DOHH2 (cell line): Measurements from ENCODE around the gene PEF1.

Experiments
- H3F3A ChIP-seq: fragments of 200-600 bp; sonication (generic), shearing (Covaris generic); 2 replicates; pipeline ENCODE4 v1.6.0; 2016; ENCODE audit warnings: antibody characterized with exemption, mild to moderate bottlenecking; ENCODE audit not compliant: control insufficient read depth, insufficient read depth
- H3K27ac ChIP-seq: fragments of 200-600 bp; sonication (generic); 2 replicates; pipeline ENCODE4 v1.5.1; 2014; ENCODE audit warnings: low read depth, mild to moderate bottlenecking, low read length, moderate library complexity
- H3K27me3 ChIP-seq: fragments of 200-600 bp; sonication (generic); 2 replicates; pipeline ENCODE4 v1.6.1; 2014; ENCODE audit warnings: mild to moderate bottlenecking, low read length, mixed read lengths; ENCODE audit not compliant: control insufficient read depth
- H3K36me3 ChIP-seq: fragments of 200-600 bp; sonication (generic); 2 replicates; pipeline ENCODE4 v1.6.1; 2014; ENCODE audit warnings: mild to moderate bottlenecking, low read length, moderate library complexity, mixed read lengths; ENCODE audit not compliant: control insufficient read depth
- H3K4me1 ChIP-seq: fragments of 200-600 bp; sonication (generic); 2 replicates; pipeline ENCODE4 v1.6.1; 2014; ENCODE audit warnings: mild to moderate bottlenecking, low read length, mixed read lengths; ENCODE audit not compliant: control insufficient read depth
- H3K4me2 ChIP-seq: fragments of 200-600 bp; sonication (generic); 2 replicates; pipeline ENCODE4 v1.6.0; 2014; ENCODE audit warnings: mild to moderate bottlenecking, low read length, moderate library complexity
- H3K4me3 ChIP-seq: fragments of 200-600 bp; sonication (generic); 2 replicates; pipeline ENCODE4 v1.5.1; 2014; ENCODE audit warnings: mild to moderate bottlenecking, low read length, mixed read lengths
- H3K79me2 ChIP-seq: fragments of 200-600 bp; sonication (generic); 2 replicates; pipeline ENCODE4 v1.6.1; 2014; ENCODE audit warnings: mild to moderate bottlenecking, low read length, mixed read lengths; ENCODE audit not compliant: control insufficient read depth
- H3K9me2 ChIP-seq: fragments of 200-600 bp; sonication (generic); replicated peaks from 2 replicates; pipeline ENCODE4 v1.6.1; 2014; ENCODE audit warnings: mild to moderate bottlenecking, low read length, mixed read lengths; ENCODE audit not compliant: control insufficient read depth
- H3K9me3 ChIP-seq: fragments of 200-600 bp; sonication (generic); 2 replicates; pipeline ENCODE4 v1.6.1; 2014; ENCODE audit warnings: antibody characterized with exemption, low read length, mixed read lengths; ENCODE audit not compliant: control insufficient read depth, insufficient read depth
- H4K20me1 ChIP-seq: fragments of 200-600 bp; sonication (generic); 2 replicates; pipeline ENCODE4 v1.6.0; 2014; ENCODE audit warnings: low read depth, mild to moderate bottlenecking, antibody characterized with exemption, low read length, moderate library complexity; ENCODE audit not compliant: control insufficient read depth, insufficient read depth
- EZH2phosphoT487 ChIP-seq: fragments of 200-600 bp; sonication (generic); IDR thresholded peaks from 2 replicates; pipeline ENCODE4 v1.6.1; 2017; ENCODE audit warnings: borderline replicate concordance, mild to moderate bottlenecking, antibody characterized with exemption, low read length, moderate library complexity, mixed read lengths
- TF ChIP-seq, protein P1 (sequence below): fragments of 200-600 bp; sonication (generic); IDR thresholded peaks from one replicate; pipeline ENCODE4 v1.5.1; 2014; ENCODE audit warnings: antibody characterized with exemption, mild to moderate bottlenecking, low read depth, low read length; ENCODE audit not compliant: poor library complexity, severe bottlenecking

PEF1 gene

DNA sequence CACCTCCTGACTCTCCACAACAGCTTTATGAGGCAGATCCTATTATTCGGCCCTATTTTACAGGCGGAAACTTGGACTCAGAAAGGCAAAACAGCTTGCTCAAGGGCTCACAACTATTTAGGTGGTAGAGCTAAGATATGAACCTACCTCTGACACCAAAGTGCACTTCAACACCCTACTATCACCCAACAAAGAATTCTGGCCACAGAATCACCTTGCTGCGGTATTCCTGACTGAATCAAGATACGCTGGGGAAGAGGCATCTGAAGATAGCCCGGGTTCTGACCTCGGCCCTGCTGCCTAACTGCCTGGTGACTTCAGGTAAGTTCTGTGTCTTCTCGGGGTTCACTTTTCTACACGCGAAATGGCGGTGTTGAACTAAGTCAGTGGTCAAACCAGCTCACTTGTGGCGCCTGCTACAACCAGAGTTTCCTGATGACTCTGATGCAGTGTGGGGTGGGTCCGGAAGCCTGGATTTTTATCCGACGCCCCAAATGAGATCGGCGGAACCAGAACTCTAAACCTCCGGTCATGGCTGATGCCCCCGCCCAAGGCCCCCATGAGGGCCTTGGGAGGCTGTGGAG lies 608 bp downstream of the PEF1 start:
- TF ChIP-seq EZH2phosphoT487 = no peak
- TF ChIP-seq, protein P1, sequence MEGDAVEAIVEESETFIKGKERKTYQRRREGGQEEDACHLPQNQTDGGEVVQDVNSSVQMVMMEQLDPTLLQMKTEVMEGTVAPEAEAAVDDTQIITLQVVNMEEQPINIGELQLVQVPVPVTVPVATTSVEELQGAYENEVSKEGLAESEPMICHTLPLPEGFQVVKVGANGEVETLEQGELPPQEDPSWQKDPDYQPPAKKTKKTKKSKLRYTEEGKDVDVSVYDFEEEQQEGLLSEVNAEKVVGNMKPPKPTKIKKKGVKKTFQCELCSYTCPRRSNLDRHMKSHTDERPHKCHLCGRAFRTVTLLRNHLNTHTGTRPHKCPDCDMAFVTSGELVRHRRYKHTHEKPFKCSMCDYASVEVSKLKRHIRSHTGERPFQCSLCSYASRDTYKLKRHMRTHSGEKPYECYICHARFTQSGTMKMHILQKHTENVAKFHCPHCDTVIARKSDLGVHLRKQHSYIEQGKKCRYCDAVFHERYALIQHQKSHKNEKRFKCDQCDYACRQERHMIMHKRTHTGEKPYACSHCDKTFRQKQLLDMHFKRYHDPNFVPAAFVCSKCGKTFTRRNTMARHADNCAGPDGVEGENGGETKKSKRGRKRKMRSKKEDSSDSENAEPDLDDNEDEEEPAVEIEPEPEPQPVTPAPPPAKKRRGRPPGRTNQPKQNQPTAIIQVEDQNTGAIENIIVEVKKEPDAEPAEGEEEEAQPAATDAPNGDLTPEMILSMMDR = no peak
- Histone ChIP-seq H3F3A (no peaks in the 10 kb centered on the region), H3K36me3 (peaks cover 8% of the 10 kb centered on the region; the same call in 1 of the 2 replicates), H3K4me2 (peak overlapping the region; percentile 97), H3K27me3 (no peaks in the 10 kb centered on the region), H3K79me2 (peaks cover 53% of the 10 kb centered on the region), H3K4me3 (peak overlapping the region; percentile 94), H3K27ac (peak overlapping the region; percentile 58), H3K9me2 (no peaks in the 10 kb centered on the region), H4K20me1 (no peaks in the 10 kb centered on the region; the same call in 1 of the 2 replicates), H3K4me1 (peaks cover 30% of the 10 kb centered on the region), H3K9me3 (no peaks in the 10 kb centered on the region)

DNA sequence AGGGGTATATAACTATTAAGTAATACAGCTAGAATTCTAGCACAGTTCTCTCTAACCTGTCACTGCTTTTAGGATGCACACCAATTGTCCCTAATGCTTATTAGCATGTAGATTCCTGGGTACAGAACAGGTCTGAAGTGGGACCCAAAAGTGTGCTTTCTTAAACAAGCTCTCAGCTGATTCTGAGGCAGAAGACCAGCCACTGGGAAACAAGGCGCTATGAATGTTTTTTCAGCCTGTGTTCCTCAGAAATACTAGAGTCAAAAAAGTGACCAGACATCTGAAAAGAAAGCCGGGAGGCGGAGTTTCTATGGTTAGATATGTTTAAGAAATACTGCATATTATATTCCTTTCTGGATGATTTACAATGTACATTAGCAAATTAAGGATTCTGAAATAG lies 1.8 kb downstream of the PEF1 start:
- Histone ChIP-seq H3K4me3 (no peak overlapping the region), H3K27ac (no peak overlapping the region), H3K9me3 (no peaks in the 10 kb centered on the region), H3F3A (no peaks in the 10 kb centered on the region), H3K4me2 (0 out of 2 replicates have a peak overlapping the region, but pooled peaks have one; percentile 97), H3K27me3 (no peaks in the 10 kb centered on the region), H3K9me2 (no peaks in the 10 kb centered on the region), H3K79me2 (peaks cover 64% of the 10 kb centered on the region), H4K20me1 (no peaks in the 10 kb centered on the region; the same call in 1 of the 2 replicates), H3K36me3 (peaks cover 8% of the 10 kb centered on the region; the same call in 1 of the 2 replicates), H3K4me1 (peaks cover 30% of the 10 kb centered on the region)
- TF ChIP-seq EZH2phosphoT487 = no peak
- TF ChIP-seq, protein P1 = no peak

DNA sequence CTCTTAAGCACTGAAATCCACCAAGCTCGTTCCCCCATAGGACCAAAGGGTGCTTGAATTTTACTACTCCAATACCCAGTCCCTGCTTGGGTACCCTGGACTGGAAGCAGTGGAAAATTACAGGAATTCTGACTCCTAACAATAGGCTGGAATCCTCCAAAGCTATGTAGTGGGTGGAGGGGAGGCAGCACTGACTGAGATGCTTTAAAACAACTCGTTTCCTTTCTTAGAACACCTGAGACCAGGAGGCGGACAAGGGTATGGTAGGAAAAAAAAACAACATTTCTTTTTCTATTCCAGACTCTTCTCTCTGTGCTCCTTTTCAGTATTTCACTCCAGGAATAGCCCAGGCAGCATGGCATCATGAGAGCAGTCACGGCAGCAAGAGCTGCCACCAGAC lies 2.3 kb downstream of the PEF1 start:
- Histone ChIP-seq H3K79me2 (peaks cover 69% of the 10 kb centered on the region), H4K20me1 (no peaks in the 10 kb centered on the region; the same call in 1 of the 2 replicates), H3K4me2 (no peak overlapping the region), H3K27ac (no peak overlapping the region), H3K4me3 (no peak overlapping the region), H3K9me2 (no peaks in the 10 kb centered on the region), H3K27me3 (no peaks in the 10 kb centered on the region), H3K9me3 (no peaks in the 10 kb centered on the region), H3F3A (no peaks in the 10 kb centered on the region), H3K4me1 (peaks cover 30% of the 10 kb centered on the region), H3K36me3 (peaks cover 8% of the 10 kb centered on the region; the same call in 1 of the 2 replicates)
- no peak for TF ChIP-seq EZH2phosphoT487
- TF ChIP-seq, protein P1 = no peak
